Thymus (tissue), 11 donors: ENCODE data around the gene MARS1. TPM values are rescaled to one million over a fixed set of nuclear protein-coding genes. Genes with fewer than 3 reads are reported as not detected.

Experiments
- DNase-seq, 9 donors: peaks; one replicate each; pipeline ENCODE4 v3.0.0-alpha.2; 2013; ENCODE audit warnings: low spot score in 9 of 9, low read depth in 6 of 9, missing footprints in 1 of 9
- H3K27ac ChIP-seq, 2 donors: one replicate each; pipeline ENCODE4 v1.5.1; 2013; ENCODE audit warnings: control low read depth in 1 of 2, low read depth in 1 of 2, low read length in 1 of 2, mild to moderate bottlenecking in 1 of 2, moderate library complexity in 1 of 2
- H3K27me3 ChIP-seq, 2 donors: one replicate each; pipeline ENCODE4 v1.5.1; 2013; ENCODE audit warnings: low read length in 1 of 2; ENCODE audit not compliant: control insufficient read depth in 2 of 2, insufficient read depth in 1 of 2
- H3K36me3 ChIP-seq, 2 donors: one replicate each; pipeline ENCODE4 v1.5.1; 2013; ENCODE audit warnings: low read length in 1 of 2, mild to moderate bottlenecking in 1 of 2, moderate library complexity in 1 of 2; ENCODE audit not compliant: control insufficient read depth in 2 of 2, insufficient read depth in 2 of 2
- H3K4me1 ChIP-seq, 2 donors: one replicate each; pipeline ENCODE4 v1.5.1; 2013; ENCODE audit warnings: low read length in 2 of 2; ENCODE audit not compliant: control insufficient read depth in 2 of 2, insufficient read depth in 2 of 2
- H3K4me3 ChIP-seq, 2 donors: one replicate each; pipeline ENCODE4 v1.5.1; 2013; ENCODE audit warnings: low read length in 2 of 2, control low read depth in 1 of 2, mild to moderate bottlenecking in 1 of 2
- H3K9me3 ChIP-seq, 2 donors: one replicate each; pipeline ENCODE4 v1.5.1; 2013; ENCODE audit warnings: low read length in 1 of 2, mild to moderate bottlenecking in 1 of 2; ENCODE audit not compliant: control insufficient read depth in 2 of 2, insufficient read depth in 1 of 2
- whole genome bisulfite sequencing: extraction: QIAGEN DNeasy Blood & Tissue Kit; methylation state at CpG from one replicate; pipeline ENCODE4 v1.1.7; 2013; 5-methylcytosine and 5-hydroxymethylcytosine counted together
- polyA plus RNA-seq: library from polyadenylated mRNA; stranded (reverse); fragments of 200-250 nt; gene quantifications from one replicate; pipeline ENCODE4 v1.2.3, GENCODE V29; 2013
- total RNA-seq: library from RNA; stranded (reverse); fragments of 120-200 nt; gene quantifications from one replicate; pipeline ENCODE4 v1.2.4, GENCODE V29; 2013
- donor health status: healthy.

MARS1 gene
- total and polyA plus RNA-seq, 2 donors = 93.8 to 117 TPM

GRCh38 chr12:57474430-57474829, 13.4 kb upstream of the MARS1 start:
- no peak overlapping the region for H3K4me3 ChIP-seq
- H3K27me3 ChIP-seq = peaks cover 0 to 18% of the 10 kb centered on the region in 2 donors
- no peak for DNase-seq
- peaks cover 25 to 44% of the 10 kb centered on the region in 2 donors for H3K4me1 ChIP-seq
- H3K27ac ChIP-seq = no peak overlapping the region
- WGBS = 90% methylated on average over 8 of the region's 8 CpGs
- H3K9me3 ChIP-seq = no peaks in the 10 kb centered on the region
- H3K36me3 ChIP-seq = peaks cover 59 to 60% of the 10 kb centered on the region in 2 donors

- Histone ChIP-seq H3K36me3 (peaks cover 55 to 56% of the 10 kb centered on the region in 2 donors), H3K4me1 (peaks cover 29 to 49% of the 10 kb centered on the region in 2 donors), H3K4me3 (no peak overlapping the region), H3K27ac (no peak overlapping the region), H3K9me3 (no peaks in the 10 kb centered on the region), H3K27me3 (peaks cover 0 to 18% of the 10 kb centered on the region in 2 donors)
- no peak for DNase-seq
- 97% methylated on average over 7 of the region's 7 CpGs for WGBS
These were observed 13.0 kb upstream of the MARS1 start for GRCh38 chr12:57474862-57475261.

- peak overlapping the region; percentile 84 to 89 for H3K4me3 ChIP-seq
- H3K36me3 ChIP-seq = peaks cover 48 to 49% of the 10 kb centered on the region in 2 donors
- no peaks in the 10 kb centered on the region for H3K9me3 ChIP-seq
- peaks cover 0 to 18% of the 10 kb centered on the region in 2 donors for H3K27me3 ChIP-seq
- H3K4me1 ChIP-seq = peaks cover 31 to 55% of the 10 kb centered on the region in 2 donors
- 62% methylated on average over 84 of the region's 84 CpGs for WGBS
- DNase-seq = no peak
- peak overlapping the region in 1 of 2 donors; percentile 20 for H3K27ac ChIP-seq
These were observed 12.4 kb upstream of the MARS1 start for GRCh38 chr12:57475271-57476161.

- no peaks in the 10 kb centered on the region for H3K9me3 ChIP-seq
- H3K36me3 ChIP-seq = peaks cover 40 to 41% of the 10 kb centered on the region in 2 donors
- H3K27me3 ChIP-seq = peaks cover 0 to 18% of the 10 kb centered on the region in 2 donors
- DNase-seq = peak in 3 of 9 donors; percentile 69 to 77 (median 72)
- 3% methylated on average over 29 of the region's 29 CpGs for WGBS
- H3K4me3 ChIP-seq = peak overlapping the region; percentile 84 to 89
- H3K4me1 ChIP-seq = peaks cover 31 to 63% of the 10 kb centered on the region in 2 donors
- H3K27ac ChIP-seq = peak overlapping the region; percentile 92 to 95
These were observed 11.5 kb upstream of the MARS1 start for GRCh38 chr12:57476162-57476992.

- H3K4me1 ChIP-seq = peaks cover 31 to 68% of the 10 kb centered on the region in 2 donors
- H3K4me3 ChIP-seq = peak overlapping the region; percentile 84 to 89
- WGBS = 7% methylated on average over 15 of the region's 15 CpGs
- peaks cover 0 to 18% of the 10 kb centered on the region in 2 donors for H3K27me3 ChIP-seq
- peak overlapping the region; percentile 92 to 95 for H3K27ac ChIP-seq
- DNase-seq = peak in 2 of 9 donors; percentile 39 to 66
- H3K9me3 ChIP-seq = no peaks in the 10 kb centered on the region
- peaks cover 32 to 33% of the 10 kb centered on the region in 2 donors for H3K36me3 ChIP-seq
These were observed 10.7 kb upstream of the MARS1 start for GRCh38 chr12:57476993-57477709.

GRCh38 chr12:57477710-57478681, 9.9 kb upstream of the MARS1 start:
- 40% methylated on average over 12 of the region's 12 CpGs for WGBS
- H3K27me3 ChIP-seq = peaks cover 0 to 18% of the 10 kb centered on the region in 2 donors

GRCh38 chr12:57479043-57479375, 8.9 kb upstream of the MARS1 start:
- Histone ChIP-seq H3K9me3 (no peaks in the 10 kb centered on the region), H3K27me3 (peaks cover 0 to 18% of the 10 kb centered on the region in 2 donors), H3K4me1 (peaks cover 31 to 68% of the 10 kb centered on the region in 2 donors), H3K4me3 (no peak overlapping the region), H3K27ac (peak overlapping the region; percentile 92 to 95), H3K36me3 (peaks cover 17 to 19% of the 10 kb centered on the region in 2 donors)
- DNase-seq = no peak
- 92% methylated on average over 10 of the region's 10 CpGs for WGBS

More at GRCh38 chr12:57477710-57478681, 9.9 kb upstream of the MARS1 start:
- Histone ChIP-seq H3K9me3 (no peaks in the 10 kb centered on the region), H3K4me3 (peak overlapping the region; percentile 84 to 89), H3K4me1 (peaks cover 31 to 68% of the 10 kb centered on the region in 2 donors), H3K36me3 (peaks cover 25 to 26% of the 10 kb centered on the region in 2 donors), H3K27ac (peak overlapping the region; percentile 92 to 95)
- peak in 3 of 9 donors; percentile 67 to 84 (median 68) for DNase-seq
